DOHH2 (cell line): ENCODE measurements around the gene PTPRK.

Experiments
- H3F3A ChIP-seq: fragments of 200-600 bp; sonication (generic), shearing (Covaris generic); 2 replicates; pipeline ENCODE4 v1.6.0; 2016; ENCODE audit warnings: antibody characterized with exemption, mild to moderate bottlenecking; ENCODE audit not compliant: control insufficient read depth, insufficient read depth
- H3K27ac ChIP-seq: fragments of 200-600 bp; sonication (generic); 2 replicates; pipeline ENCODE4 v1.5.1; 2014; ENCODE audit warnings: low read depth, mild to moderate bottlenecking, low read length, moderate library complexity
- H3K27me3 ChIP-seq: fragments of 200-600 bp; sonication (generic); 2 replicates; pipeline ENCODE4 v1.6.1; 2014; ENCODE audit warnings: mild to moderate bottlenecking, low read length, mixed read lengths; ENCODE audit not compliant: control insufficient read depth
- H3K36me3 ChIP-seq: fragments of 200-600 bp; sonication (generic); 2 replicates; pipeline ENCODE4 v1.6.1; 2014; ENCODE audit warnings: mild to moderate bottlenecking, low read length, moderate library complexity, mixed read lengths; ENCODE audit not compliant: control insufficient read depth
- H3K4me1 ChIP-seq: fragments of 200-600 bp; sonication (generic); 2 replicates; pipeline ENCODE4 v1.6.1; 2014; ENCODE audit warnings: mild to moderate bottlenecking, low read length, mixed read lengths; ENCODE audit not compliant: control insufficient read depth
- H3K4me2 ChIP-seq: fragments of 200-600 bp; sonication (generic); 2 replicates; pipeline ENCODE4 v1.6.0; 2014; ENCODE audit warnings: mild to moderate bottlenecking, low read length, moderate library complexity
- H3K4me3 ChIP-seq: fragments of 200-600 bp; sonication (generic); 2 replicates; pipeline ENCODE4 v1.5.1; 2014; ENCODE audit warnings: mild to moderate bottlenecking, low read length, mixed read lengths
- H3K79me2 ChIP-seq: fragments of 200-600 bp; sonication (generic); 2 replicates; pipeline ENCODE4 v1.6.1; 2014; ENCODE audit warnings: mild to moderate bottlenecking, low read length, mixed read lengths; ENCODE audit not compliant: control insufficient read depth
- H3K9me2 ChIP-seq: fragments of 200-600 bp; sonication (generic); replicated peaks from 2 replicates; pipeline ENCODE4 v1.6.1; 2014; ENCODE audit warnings: mild to moderate bottlenecking, low read length, mixed read lengths; ENCODE audit not compliant: control insufficient read depth
- H3K9me3 ChIP-seq: fragments of 200-600 bp; sonication (generic); 2 replicates; pipeline ENCODE4 v1.6.1; 2014; ENCODE audit warnings: antibody characterized with exemption, low read length, mixed read lengths; ENCODE audit not compliant: control insufficient read depth, insufficient read depth
- H4K20me1 ChIP-seq: fragments of 200-600 bp; sonication (generic); 2 replicates; pipeline ENCODE4 v1.6.0; 2014; ENCODE audit warnings: low read depth, mild to moderate bottlenecking, antibody characterized with exemption, low read length, moderate library complexity; ENCODE audit not compliant: control insufficient read depth, insufficient read depth
- CTCF ChIP-seq: fragments of 200-600 bp; sonication (generic); IDR thresholded peaks from one replicate; pipeline ENCODE4 v1.5.1; 2014; ENCODE audit warnings: antibody characterized with exemption, mild to moderate bottlenecking, low read depth, low read length; ENCODE audit not compliant: poor library complexity, severe bottlenecking
- EZH2phosphoT487 ChIP-seq: fragments of 200-600 bp; sonication (generic); IDR thresholded peaks from 2 replicates; pipeline ENCODE4 v1.6.1; 2017; ENCODE audit warnings: borderline replicate concordance, mild to moderate bottlenecking, antibody characterized with exemption, low read length, moderate library complexity, mixed read lengths

Gene PTPRK

GRCh38 chr6:128346569-128346968 is 173.8 kb downstream of the PTPRK start:
- Histone ChIP-seq H3K27me3 (no peaks in the 10 kb centered on the region), H4K20me1 (no peaks in the 10 kb centered on the region), H3K4me2 (no peak overlapping the region), H3K9me2 (no peaks in the 10 kb centered on the region), H3K4me3 (no peak overlapping the region), H3F3A (no peaks in the 10 kb centered on the region), H3K9me3 (no peaks in the 10 kb centered on the region), H3K27ac (no peak overlapping the region), H3K4me1 (no peaks in the 10 kb centered on the region), H3K79me2 (no peaks in the 10 kb centered on the region), H3K36me3 (no peaks in the 10 kb centered on the region)
- TF ChIP-seq CTCF (no peak), EZH2phosphoT487 (no peak)

GRCh38 chr6:128345278-128345677 is 175.1 kb downstream of the PTPRK start:
- Histone ChIP-seq H3K9me3 (no peaks in the 10 kb centered on the region), H3K4me1 (no peaks in the 10 kb centered on the region), H4K20me1 (no peaks in the 10 kb centered on the region), H3K4me2 (no peak overlapping the region), H3K79me2 (no peaks in the 10 kb centered on the region), H3K4me3 (no peak overlapping the region), H3K9me2 (no peaks in the 10 kb centered on the region), H3K36me3 (no peaks in the 10 kb centered on the region), H3F3A (no peaks in the 10 kb centered on the region), H3K27me3 (no peaks in the 10 kb centered on the region), H3K27ac (no peak overlapping the region)
- TF ChIP-seq EZH2phosphoT487 (no peak), CTCF (no peak)

- no peaks in the 10 kb centered on the region for H3K27me3 ChIP-seq
- no peaks in the 10 kb centered on the region for H3F3A ChIP-seq
- H4K20me1 ChIP-seq = no peaks in the 10 kb centered on the region
- H3K4me1 ChIP-seq = no peaks in the 10 kb centered on the region
- no peaks in the 10 kb centered on the region for H3K36me3 ChIP-seq
- H3K4me2 ChIP-seq = no peak overlapping the region
- H3K4me3 ChIP-seq = no peak overlapping the region
- no peaks in the 10 kb centered on the region for H3K79me2 ChIP-seq
- H3K27ac ChIP-seq = no peak overlapping the region
- H3K9me2 ChIP-seq = no peaks in the 10 kb centered on the region
- H3K9me3 ChIP-seq = no peaks in the 10 kb centered on the region
- TF ChIP-seq EZH2phosphoT487 (no peak), CTCF (no peak)
Measured at GRCh38 chr6:128343706-128344105, 176.7 kb downstream of the PTPRK start.
